WTC11 (cell line): ENCODE measurements around the gene MYF6.

Experiments used
- ATF1 ChIP-seq: sonication (generic); formaldehyde crosslinking; IDR thresholded peaks from 2 replicates; pipeline ENCODE4 v1.8.1; 2023; ENCODE audit warnings: mild to moderate bottlenecking, moderate library complexity, missing genetic modification reagents
- CREM ChIP-seq: sonication (generic); formaldehyde crosslinking; IDR thresholded peaks from 2 replicates; pipeline ENCODE4 v1.8.1; 2022; ENCODE audit warnings: mild to moderate bottlenecking, missing genetic modification reagents, moderate library complexity
- FOXK1 ChIP-seq: sonication (generic); formaldehyde crosslinking; IDR thresholded peaks from 2 replicates; pipeline ENCODE4 v1.8.0; 2022; ENCODE audit warnings: mild to moderate bottlenecking, moderate library complexity, missing genetic modification reagents
- GABPB1 ChIP-seq: sonication (generic); formaldehyde crosslinking; IDR thresholded peaks from 2 replicates; pipeline ENCODE4 v1.8.1; 2023; ENCODE audit warnings: mild to moderate bottlenecking, missing genetic modification reagents
- NFE2L1 ChIP-seq: sonication (generic); formaldehyde crosslinking; IDR thresholded peaks from 2 replicates; pipeline ENCODE4 v1.8.1; 2023; ENCODE audit warnings: missing genetic modification reagents
- SP1 ChIP-seq: sonication (generic); formaldehyde crosslinking; conservative IDR thresholded peaks from 2 replicates; pipeline ENCODE4 v1.8.1; 2022; ENCODE audit warnings: missing genetic modification reagents
- ZBTB21 ChIP-seq: sonication (generic); formaldehyde crosslinking; IDR thresholded peaks from 2 replicates; pipeline ENCODE4 v1.8.1; 2023; ENCODE audit warnings: mild to moderate bottlenecking, missing genetic modification reagents, borderline replicate concordance
- TF ChIP-seq, protein P1 (sequence below): fragments of 200-600 bp; IDR thresholded peaks from 2 replicates; pipeline ENCODE4 v1.8.0; 2022; ENCODE audit warnings: antibody characterized with exemption
- TF ChIP-seq, protein P2 (sequence below): sonication (generic); formaldehyde crosslinking; IDR thresholded peaks from 2 replicates; pipeline ENCODE4 v1.8.1; 2023; ENCODE audit warnings: mild to moderate bottlenecking, missing genetic modification reagents, moderate library complexity
- TF ChIP-seq, protein P3 (sequence below): sonication (generic); formaldehyde crosslinking; IDR thresholded peaks from 2 replicates; pipeline ENCODE4 v1.8.1; 2022; ENCODE audit warnings: mild to moderate bottlenecking, missing genetic modification reagents, moderate library complexity, borderline replicate concordance
- TF ChIP-seq, protein P4 (sequence below): sonication (generic); formaldehyde crosslinking; IDR thresholded peaks from 2 replicates; pipeline ENCODE4 v1.8.0; 2022; ENCODE audit warnings: mild to moderate bottlenecking, missing genetic modification reagents

DNA sequence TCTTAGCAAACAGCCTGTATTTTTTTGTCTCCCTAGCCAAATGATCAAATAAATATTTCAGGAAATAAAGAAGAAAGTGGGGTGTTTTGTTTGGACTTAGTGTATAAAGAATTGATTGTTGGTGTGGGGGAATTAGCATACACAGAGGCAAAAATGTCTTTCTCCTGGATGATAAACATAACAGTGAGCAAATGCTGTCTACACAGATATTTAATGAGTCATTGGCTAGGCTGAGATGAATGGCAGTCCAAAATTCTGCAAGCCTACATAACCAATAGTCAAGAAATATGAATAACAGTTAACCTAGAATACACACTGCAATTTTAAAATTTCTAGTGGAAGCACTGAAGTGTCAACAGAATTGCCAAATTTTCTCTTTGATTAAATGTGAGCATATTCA is 45.0 kb downstream of the MYF6 start:
- TF ChIP-seq, protein P1, sequence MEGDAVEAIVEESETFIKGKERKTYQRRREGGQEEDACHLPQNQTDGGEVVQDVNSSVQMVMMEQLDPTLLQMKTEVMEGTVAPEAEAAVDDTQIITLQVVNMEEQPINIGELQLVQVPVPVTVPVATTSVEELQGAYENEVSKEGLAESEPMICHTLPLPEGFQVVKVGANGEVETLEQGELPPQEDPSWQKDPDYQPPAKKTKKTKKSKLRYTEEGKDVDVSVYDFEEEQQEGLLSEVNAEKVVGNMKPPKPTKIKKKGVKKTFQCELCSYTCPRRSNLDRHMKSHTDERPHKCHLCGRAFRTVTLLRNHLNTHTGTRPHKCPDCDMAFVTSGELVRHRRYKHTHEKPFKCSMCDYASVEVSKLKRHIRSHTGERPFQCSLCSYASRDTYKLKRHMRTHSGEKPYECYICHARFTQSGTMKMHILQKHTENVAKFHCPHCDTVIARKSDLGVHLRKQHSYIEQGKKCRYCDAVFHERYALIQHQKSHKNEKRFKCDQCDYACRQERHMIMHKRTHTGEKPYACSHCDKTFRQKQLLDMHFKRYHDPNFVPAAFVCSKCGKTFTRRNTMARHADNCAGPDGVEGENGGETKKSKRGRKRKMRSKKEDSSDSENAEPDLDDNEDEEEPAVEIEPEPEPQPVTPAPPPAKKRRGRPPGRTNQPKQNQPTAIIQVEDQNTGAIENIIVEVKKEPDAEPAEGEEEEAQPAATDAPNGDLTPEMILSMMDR: no peak
- TF ChIP-seq, protein P2, sequence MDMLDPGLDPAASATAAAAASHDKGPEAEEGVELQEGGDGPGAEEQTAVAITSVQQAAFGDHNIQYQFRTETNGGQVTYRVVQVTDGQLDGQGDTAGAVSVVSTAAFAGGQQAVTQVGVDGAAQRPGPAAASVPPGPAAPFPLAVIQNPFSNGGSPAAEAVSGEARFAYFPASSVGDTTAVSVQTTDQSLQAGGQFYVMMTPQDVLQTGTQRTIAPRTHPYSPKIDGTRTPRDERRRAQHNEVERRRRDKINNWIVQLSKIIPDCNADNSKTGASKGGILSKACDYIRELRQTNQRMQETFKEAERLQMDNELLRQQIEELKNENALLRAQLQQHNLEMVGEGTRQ (CRISPR knock-in tag): no peak
- TF ChIP-seq FOXK1 (CRISPR knock-in tag) (no peak), ATF1 (CRISPR knock-in tag) (no peak), ZBTB21 (CRISPR knock-in tag) (no peak), SP1 (CRISPR knock-in tag) (no peak), GABPB1 (CRISPR knock-in tag) (no peak), NFE2L1 (CRISPR knock-in tag) (no peak), CREM (CRISPR knock-in tag) (no peak)
- TF ChIP-seq, protein P3, sequence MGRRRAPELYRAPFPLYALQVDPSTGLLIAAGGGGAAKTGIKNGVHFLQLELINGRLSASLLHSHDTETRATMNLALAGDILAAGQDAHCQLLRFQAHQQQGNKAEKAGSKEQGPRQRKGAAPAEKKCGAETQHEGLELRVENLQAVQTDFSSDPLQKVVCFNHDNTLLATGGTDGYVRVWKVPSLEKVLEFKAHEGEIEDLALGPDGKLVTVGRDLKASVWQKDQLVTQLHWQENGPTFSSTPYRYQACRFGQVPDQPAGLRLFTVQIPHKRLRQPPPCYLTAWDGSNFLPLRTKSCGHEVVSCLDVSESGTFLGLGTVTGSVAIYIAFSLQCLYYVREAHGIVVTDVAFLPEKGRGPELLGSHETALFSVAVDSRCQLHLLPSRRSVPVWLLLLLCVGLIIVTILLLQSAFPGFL (CRISPR knock-in tag): no peak
- TF ChIP-seq, protein P4, sequence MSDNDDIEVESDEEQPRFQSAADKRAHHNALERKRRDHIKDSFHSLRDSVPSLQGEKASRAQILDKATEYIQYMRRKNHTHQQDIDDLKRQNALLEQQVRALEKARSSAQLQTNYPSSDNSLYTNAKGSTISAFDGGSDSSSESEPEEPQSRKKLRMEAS (CRISPR knock-in tag): no peak
